NOMO-1 treated with dmso at 0.1 percent for 144 hours (cell line): Measurements from ENCODE around the gene ERBB4.
"Not testable (repeated sequence)": the region's sequence is repeated elsewhere in the genome, so short reads cannot be mapped to it uniquely, and the experiment has no call there.

Experiments used
- DNase-seq: peaks from one replicate; lab custom pipeline; 2025; ENCODE audit not compliant: unreplicated experiment; lab: John Stamatoyannopoulos, UW

ERBB4 gene

DNA sequence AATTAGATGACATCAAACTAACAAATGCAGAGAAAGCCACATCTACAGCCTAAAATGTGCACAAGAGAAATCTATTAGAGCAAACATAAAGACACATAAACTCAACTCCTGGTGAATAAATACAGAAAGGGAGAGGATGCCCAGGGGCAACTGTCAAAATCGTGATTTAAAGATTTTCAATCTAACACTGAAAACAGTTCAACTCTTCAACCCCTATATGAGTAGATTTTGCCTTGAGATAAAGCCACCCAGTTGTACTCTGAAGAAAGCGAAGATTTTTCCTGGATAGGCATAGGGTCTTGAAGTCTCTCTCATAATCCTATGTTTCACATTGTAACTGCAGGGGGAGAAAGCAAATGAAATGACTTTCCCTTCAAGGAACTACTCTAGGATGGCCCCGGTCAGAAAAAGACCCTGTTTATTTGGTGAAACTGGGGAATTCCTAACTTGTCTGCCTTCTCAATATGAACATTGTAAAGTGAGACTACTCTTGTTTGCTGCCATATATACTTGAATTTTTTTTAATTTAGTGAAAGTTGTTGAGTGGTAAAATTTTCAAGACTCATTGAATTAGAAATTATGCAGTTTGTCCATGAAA lies 226.7 kb downstream of the ERBB4 start:
- no peak for DNase-seq

DNA sequence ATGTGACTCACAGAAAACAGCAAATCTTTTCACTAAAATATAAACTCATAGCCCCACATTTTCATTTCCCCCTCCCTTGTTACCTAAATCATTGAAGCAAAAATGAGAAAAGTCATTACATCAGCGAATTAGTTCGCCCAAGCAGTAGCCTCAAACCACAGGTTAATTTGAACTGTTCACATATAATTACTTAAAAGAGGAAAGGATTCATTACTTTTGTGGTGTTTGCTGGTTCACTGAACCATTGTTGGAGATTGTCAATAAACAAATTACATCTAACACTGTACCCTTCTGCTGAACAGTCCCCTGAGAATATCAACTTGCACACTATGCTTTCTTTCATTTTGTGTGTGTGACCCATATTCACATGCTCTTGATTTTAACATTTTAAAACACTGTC lies 238.7 kb downstream of the ERBB4 start:
- DNase-seq, result no peak

DNA sequence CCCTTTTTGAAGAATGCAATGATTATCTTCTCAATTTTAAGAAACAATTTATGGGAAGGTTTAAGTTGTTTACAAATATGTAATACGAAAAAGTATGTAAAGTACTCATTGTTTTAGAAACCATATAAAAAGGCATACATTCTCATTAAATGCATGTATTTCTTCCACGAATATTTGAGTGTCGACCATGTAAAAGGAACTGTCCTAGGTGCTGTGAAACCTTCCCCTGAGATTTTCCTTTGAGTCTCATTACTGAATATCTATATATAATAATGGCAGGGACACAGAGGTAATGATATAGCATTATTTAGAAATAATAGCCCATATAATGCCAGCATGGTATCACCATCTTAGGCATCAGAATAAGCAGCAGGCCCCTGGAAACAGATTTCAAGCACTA lies 239.3 kb downstream of the ERBB4 start:
- no peak for DNase-seq

DNA sequence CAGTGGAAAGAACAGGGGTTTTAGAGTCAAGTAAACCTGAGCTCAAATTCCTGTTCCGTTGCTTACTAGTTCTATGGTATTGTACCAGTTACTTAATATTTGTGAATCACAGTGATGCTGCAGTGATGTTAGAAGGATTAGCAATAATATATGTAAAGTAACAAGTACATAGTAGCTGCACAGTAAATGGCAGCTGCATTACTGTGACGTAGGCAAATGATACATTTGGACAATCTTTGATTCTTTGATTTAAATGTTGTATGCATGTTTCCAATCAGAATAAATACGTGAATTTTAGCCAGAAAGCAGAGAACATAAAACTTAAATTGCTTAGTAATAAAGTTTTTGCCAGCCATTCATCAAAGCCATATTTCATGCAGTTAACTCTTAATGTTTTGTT lies 243.0 kb downstream of the ERBB4 start:
- no peak for DNase-seq

DNA sequence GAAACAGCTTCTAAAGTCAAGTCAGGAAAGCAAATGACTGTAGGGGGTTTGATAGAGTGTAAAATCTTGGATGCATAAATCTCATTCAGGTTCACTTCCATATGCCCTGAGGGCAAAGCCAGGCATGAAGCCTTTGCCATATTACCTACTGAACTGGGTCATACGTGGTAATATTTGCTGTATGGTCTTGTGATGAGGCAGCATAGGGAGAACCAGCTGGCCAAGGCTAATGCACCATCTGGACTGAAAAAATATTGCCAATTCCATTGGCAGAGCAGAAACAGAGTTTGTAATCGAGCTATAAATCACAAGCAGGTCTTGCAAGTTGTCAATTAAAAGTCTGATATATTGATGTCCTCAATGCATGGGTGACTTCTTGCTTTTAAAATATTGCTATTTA lies 243.8 kb downstream of the ERBB4 start:
- DNase-seq, result no peak

DNA sequence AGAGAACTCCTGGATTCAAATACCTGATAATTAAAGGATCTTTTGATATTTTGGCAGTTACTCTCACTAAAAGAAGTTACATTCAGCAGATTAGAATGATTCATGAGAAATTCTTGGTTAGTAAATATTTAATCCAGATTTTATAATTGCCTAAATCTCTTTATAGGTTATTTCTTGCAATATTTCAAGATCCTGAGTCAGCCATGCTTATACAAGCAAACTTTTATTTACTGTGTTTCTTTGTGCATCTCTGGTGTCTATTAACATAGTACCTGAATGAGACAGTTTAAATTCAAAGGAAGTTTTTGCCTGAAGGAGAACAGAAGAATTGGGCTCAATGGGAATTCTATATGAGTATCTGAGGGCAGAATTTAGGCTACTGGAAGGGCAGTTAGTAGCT lies 249.3 kb downstream of the ERBB4 start:
- DNase-seq, result no peak

DNA sequence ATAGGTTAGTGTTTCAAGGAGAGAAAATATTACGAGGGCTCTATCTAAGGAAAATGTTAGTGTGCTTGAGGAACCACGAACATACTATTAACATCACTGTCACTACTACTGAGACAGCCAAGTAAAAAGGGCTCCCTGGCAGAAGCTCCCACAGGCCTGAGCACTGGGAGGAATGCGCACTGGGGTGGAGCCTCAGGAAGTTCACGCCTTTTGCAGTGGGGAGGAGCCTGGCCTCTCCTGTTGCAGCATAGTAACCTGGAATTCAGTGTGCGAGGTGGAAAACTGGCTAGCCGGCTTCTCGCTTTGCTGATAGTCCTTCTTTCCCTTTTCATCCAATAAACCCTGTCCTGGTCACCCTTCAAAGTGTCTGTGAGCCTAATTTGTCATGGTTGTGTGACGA lies 250.3 kb downstream of the ERBB4 start:
- no peak for DNase-seq

DNA sequence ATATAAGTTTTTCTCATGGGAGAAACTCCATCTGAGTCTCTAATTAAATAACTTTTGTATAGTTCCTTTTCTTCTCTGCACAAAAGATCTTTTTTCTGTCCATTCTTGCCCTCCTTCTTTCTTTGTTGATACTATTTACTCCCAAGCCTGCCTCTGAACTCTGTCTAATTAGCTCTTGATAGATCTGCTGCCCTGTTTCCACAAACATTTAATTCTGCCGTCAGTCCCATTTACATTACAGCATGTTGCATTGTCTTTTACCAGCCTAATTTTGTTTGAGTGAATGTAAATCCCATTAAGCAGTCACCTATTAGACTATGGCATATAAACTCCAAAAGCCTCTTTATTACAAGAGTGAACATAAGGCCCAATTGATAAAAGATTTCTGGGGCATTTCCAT lies 254.4 kb downstream of the ERBB4 start:
- DNase-seq, result no peak

DNA sequence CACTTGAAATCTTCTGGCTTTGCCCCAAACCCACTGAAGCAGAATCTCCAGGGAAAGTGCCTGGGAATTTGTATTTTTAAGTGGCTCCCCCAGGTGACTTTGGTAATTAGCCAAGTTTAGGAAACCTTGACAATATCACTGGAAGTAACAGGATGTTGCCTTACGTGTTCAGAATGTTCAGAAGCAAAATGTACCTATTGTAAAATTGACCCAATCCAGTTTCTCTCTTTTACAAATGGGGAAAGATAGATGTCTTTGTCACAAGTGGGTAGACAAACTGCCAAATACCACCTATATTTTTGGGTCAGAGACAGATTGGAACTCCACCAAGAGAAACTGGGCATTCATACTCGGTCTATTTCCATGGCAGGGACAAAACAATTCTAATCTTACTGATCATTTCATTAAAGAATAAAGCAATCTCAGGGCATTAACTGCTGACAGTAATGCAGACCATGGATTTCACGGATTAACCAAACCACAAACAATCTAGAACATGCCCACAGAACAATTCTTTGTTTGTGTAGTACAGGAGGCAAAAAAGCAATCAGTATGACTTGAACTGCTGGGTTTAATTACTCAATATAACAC lies 255.8 kb downstream of the ERBB4 start:
- no peak for DNase-seq

DNA sequence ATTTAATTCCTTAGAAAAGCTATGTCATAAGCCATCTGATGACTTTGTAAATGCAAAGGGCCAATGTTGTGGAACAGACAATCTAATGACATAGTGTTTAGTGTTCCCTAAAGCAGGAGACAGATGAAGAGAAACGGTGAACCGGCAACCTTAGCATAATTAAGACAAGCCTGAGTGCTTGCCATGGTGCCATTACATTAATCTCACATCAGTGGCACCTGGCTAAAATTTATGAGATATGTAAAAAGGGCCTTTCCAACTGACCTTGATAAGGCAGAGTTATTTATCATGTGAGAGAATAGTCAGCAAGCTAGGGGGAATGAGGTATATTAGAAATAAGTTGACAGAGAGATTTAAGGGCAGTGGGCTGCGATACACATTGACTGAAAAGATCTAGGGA lies 261.8 kb downstream of the ERBB4 start:
- no peak for DNase-seq

DNA sequence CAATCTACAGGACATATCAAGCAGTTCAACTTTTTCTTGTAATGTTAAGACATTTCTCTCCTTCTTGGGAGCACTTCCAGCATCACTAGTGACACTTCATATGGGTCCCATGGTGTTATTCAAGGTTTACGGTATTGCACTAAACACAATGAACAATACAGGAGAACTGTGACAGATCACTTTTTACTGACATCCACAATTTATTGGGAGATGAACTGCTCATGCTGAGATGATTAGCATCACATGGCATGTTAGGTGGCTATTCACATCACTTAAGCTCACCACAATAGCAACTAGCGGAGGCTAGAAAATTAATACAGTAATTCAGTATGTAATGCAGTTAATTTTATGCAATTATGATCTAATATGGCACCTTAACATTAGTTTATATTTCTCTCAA lies 264.4 kb downstream of the ERBB4 start:
- no peak for DNase-seq

DNA sequence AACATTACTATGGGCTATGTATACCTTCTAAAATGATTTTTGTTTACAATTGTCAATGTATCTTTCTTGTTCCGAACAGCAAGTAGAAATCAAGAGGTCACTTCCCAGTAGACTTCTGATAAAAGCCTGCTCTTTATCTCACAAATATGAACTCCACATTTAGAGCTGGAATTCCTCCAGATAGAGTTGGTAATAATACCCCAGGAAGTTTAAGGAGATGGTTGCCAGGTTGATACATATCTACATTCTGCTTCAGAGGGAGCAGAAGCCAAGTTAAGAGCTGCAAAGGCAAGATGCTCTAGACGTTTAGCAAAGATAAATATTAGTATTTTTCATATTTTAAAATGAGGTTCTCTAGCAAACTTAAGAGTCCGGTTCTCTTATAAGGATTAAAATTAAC lies 267.0 kb downstream of the ERBB4 start:
- no peak for DNase-seq

DNA sequence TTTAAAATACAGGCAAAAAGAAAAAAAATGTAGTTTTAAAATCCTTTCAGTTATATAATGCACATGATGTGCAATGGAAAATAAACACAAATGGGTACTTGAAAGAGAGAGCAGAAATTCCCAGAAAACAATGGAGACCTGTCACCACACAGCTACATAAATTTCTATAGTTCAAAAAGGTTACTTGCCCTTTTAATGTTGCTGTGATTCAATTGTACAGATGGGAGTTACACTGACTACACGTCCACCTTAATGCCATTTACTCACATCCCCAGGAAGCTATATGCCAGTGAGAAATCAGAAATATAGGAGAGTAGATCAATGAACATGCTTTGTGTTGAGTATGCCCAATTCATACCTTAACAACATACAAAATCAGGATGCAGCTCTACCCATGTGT lies 269.6 kb downstream of the ERBB4 start:
- DNase-seq, result no peak

DNA sequence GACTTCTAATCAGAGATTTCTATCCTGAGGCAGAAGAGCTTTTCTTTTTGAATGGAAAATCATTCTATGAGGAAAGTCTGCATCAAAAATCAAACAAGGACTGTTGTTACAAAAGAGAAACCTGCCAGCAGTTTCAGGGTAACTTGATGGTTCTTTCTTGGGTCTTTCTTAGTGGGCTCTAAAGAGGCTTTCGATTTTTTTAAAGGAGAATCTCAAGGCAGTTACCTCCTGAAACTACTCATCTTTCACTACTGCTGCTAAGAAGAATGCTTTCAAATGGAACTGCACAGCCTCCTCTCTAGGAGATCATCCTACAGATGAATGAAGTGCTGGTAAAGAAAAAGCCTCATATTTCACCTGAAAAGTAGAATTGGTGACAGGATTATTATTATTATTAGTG lies 272.3 kb downstream of the ERBB4 start:
- DNase-seq, result no peak

DNA sequence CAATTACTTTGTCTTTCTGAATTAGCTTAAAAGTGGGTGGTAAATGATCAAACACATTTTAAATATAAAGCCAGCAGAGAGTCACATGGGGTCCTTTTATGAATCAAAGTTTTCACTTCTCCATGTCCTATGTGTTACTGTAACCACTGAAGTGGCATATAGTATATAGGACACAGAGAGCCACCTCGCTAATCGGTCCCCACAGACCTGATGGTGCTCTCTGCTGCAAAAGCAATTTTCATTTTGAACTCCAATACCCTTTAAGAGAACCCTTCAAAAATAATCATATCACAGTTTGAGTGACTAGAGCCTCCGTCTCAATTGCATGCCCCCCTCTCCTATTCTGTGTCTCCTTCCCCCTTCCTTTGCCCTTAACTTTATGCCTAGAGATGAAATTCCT lies 272.8 kb downstream of the ERBB4 start:
- DNase-seq, result no peak

DNA sequence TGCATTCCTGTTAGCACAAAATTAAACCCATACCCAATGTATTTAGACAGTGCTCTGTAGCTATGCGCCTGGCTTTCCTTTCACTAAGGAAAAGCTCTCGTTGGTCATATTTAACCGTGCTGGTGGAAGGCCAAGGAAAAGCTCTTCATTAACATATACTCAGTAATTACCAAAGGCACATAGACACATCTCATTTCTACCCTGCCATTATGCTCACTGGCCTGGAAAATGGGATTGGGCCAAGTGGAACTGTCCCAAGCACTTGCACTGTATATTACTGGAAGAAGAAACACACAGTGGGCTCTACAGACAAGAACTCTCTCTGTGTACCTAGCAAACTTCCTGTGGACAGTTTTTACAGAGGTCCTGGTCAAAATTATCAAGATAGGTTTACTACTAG lies 274.4 kb downstream of the ERBB4 start:
- DNase-seq, result no peak

DNA sequence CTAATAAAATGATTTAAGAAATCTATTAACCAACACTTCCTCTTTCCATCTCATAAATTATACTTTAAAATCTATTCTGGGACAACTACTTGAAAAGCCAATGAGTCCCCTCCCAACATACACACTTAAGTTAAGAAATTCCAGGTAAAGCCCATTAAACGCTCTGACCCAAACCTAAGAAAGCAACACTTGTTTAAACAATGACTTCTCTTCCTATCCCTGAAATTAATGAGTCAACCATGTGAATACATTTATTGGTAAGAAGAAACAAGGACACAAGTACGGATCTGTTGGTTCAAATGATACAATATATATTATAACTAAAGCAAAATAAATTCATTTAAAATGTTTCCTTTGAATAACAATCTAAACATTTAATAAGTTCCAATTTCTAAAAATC lies 279.4 kb downstream of the ERBB4 start:
- DNase-seq, result no peak

DNA sequence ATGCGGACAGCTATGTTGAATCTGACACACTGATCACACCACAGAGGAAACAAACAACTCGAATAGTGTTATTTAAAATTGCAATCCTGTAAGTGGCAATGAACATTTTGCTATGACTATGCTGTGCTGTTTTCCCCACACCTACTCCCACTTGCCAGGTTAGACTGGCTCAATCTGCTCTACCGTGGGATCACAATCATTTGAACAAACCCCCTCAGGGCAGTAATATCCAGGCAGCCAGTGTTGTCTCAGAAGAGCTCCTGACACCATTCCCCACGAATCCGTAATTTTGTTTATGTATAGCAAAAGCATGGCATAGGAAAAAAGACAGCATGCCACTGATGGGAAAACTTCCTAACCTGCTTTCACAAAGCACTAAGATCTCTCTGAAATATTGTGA lies 284.3 kb downstream of the ERBB4 start:
- DNase-seq, result no peak

DNA sequence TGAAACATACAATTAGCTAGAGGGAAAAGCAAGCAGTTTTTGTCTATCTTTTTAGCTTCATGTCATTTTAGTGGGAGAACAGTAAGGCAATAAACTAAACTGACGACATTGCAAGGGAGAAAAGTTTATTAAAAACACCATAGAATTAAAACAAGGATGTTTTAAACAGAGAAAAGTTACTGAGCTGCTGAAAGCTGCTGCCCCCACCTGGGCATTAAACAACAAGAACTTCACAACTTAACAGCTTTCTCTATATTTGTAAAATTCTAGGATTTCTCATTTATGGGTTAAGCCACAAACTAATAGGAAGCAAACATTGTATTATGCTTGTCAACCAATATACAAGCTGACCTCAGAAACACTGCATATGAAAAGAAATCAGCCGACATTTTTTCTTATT lies 289.2 kb downstream of the ERBB4 start:
- DNase-seq, result no peak

DNA sequence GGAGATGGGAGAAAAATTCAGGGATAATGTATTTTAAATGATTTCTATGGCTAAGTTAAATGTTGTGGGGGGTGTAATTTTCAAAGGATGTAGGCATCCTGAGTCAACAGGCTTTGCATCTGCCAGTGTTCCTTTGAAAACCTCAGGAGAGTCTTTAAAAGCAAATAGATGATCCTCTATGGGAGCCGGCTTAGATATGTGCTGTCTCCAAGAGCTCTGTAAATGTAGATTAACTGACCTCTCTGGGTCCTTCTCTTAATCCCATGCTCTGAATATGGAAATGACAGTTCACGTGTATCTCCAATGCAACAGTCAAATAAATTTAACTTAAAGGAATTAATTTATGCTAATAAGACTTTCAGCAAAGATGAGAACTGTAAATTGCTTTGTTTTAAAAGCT lies 292.7 kb downstream of the ERBB4 start:
- no peak for DNase-seq

DNA sequence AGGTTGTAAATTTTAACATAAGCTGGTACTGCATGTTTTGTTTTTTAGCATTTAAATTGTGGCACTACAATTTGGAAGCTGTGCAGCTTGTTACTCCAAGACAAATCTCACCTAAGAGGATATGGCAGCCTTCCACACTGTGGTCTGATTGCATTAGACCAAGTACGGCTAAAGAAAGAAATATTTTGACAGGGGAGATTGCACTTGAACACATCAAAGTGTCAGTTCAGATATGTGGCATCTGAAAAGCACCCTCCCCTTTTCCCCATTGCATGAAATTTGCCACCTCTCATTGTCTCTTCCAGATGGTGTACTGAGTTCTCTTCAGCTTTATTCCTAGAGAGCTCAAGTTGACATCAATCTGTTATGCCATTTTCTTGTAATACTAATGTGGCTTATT lies 295.9 kb downstream of the ERBB4 start:
- no peak for DNase-seq

DNA sequence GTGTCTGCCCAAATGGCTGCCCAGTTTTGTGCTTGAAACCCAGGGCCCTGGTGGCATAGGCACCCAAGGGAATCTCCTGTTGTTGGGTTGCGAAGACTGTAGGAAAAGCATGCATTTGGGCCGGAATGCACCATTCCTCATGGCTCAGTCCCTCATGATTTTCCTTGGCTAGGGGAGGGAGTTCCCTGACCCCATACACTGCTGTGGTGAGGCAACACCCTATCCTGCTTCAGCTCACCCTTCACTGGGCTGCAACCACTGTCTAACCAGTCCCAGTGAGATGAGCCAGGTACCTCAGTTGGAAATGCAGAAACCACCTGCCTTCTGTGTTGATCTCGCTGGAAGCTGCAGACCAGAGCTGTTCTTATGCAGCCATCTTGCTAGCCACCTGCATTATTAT lies 300.4 kb downstream of the ERBB4 start:
- not testable (repeated sequence) for DNase-seq

DNA sequence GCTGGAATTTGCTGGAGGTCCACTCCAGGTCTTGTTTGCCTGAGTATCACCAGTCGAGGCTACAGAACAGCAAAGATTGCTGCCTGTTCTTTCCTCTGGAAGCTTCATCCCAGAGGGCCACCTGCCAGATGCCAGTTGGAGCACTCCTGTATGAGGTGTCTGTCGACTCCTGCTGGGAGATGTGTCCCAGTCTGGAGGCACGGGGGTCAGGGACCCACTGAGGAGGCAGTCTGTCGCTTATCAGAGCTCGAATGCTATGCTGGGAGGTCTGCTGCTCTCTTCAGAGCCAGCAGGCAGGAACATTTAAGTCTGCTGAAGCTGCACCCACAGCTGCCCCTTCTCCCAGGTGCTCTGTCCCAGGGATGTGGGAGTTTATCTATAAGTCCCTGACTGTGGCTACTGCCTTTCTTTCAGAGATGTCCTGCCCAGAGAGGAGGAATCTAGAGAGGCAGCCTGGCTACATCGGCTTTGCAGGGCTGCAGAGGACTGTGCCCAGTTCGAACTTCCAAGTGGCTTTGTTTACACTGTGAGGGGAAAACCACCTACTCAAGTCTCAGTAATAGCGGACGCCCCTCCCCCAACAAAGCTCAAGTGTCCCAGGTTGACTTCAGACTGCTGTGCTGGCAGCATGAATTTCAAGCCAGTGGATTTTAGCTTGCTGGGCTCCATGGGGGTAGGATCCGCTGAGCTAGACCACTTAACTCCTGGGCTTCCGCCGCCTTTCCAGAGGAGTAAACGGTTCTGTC lies 301.1 kb downstream of the ERBB4 start:
- DNase-seq, result no peak
